HepG2 (cell line): Measurements from ENCODE around the gene CYTH1. TPM values are rescaled to one million over a fixed set of nuclear protein-coding genes. Genes with fewer than 3 reads are reported as not detected.

Experiments
- ATAC-seq: fragments of 200-7000 bp; cut with Tn5 transposase; 3 replicates; pipeline ENCODE4 v1.9.1; 2020; ENCODE audit warnings: mild to moderate bottlenecking, moderate library complexity
- BruUV-seq: library from RNA; stranded (reverse); fragments of 400-500 nt; replicated peaks from 2 replicates; lab custom pipeline; 2021; lab: Mats Ljungman, UMichigan
- CTCF ChIA-PET: fragments of 300-600 bp; formaldehyde crosslinking; extraction: SDS; loops from one replicate; lab custom pipeline; 2021; ENCODE audit warnings: low total read pairs, inconsistent platforms, low intra/inter-chr PET ratio; lab: Yijun Ruan, JAX
- POLR2A ChIA-PET: fragments of 350-600 bp; sonication (Branson Sonifier 250); formaldehyde crosslinking; loops from one replicate; lab custom pipeline; 2020; ENCODE audit warnings: antibody characterized with exemption, inconsistent platforms; lab: Yijun Ruan, JAX
- DNase-seq: peaks from one replicate; pipeline ENCODE4 v3.0.0-alpha.2; 2015; ENCODE audit warnings: low spot score
- FAIRE-seq: peaks from 3 replicates; lab custom pipeline; 2011; peaks lifted over from hg19 to GRCh38; lab: Jason Lieb, UNC
- H2AFZ ChIP-seq: one replicate; pipeline ENCODE4 v1.6.1; 2011; ENCODE audit warnings: low read length, inconsistent platforms
- H3K27ac ChIP-seq: fragments of 300-600 bp; 3 replicates; pipeline ENCODE4 v1.8.0; 2011; ENCODE audit warnings: mixed run types, mild to moderate bottlenecking, mixed read lengths, low read length, inconsistent platforms; ENCODE audit not compliant: insufficient read depth; ENCODE audit errors: extremely low read length
- H3K27me3 ChIP-seq, 2 experiments: fragments of 200-600 bp in 1 of 2; 2 replicates in 1 of 2; 3 replicates in 1 of 2; pipeline versions ENCODE4 v1.6.0 to v1.8.0; 2011; ENCODE audit warnings: low read length in 2 of 2, mild to moderate bottlenecking in 2 of 2, moderate library complexity in 2 of 2, inconsistent platforms in 1 of 2; ENCODE audit not compliant: insufficient read depth in 2 of 2, control insufficient read depth in 1 of 2
- H3K36me3 ChIP-seq, 2 experiments: fragments of 200-600 bp in 1 of 2; replicated peaks in 1 of 2; 2 replicates in 1 of 2; 3 replicates in 1 of 2; pipeline versions ENCODE4 v1.5.1 to v1.8.0; 2011; ENCODE audit warnings: low read length in 2 of 2, inconsistent platforms in 1 of 2; ENCODE audit not compliant: insufficient read depth in 2 of 2, control insufficient read depth in 1 of 2
- H3K4me1 ChIP-seq: 2 replicates; pipeline ENCODE4 v1.5.1; 2012; ENCODE audit warnings: low read length, inconsistent platforms; ENCODE audit not compliant: insufficient read depth
- H3K4me2 ChIP-seq: 2 replicates; pipeline ENCODE4 v1.6.0; 2011; ENCODE audit warnings: low read depth, low read length, inconsistent platforms
- H3K4me3 ChIP-seq, 3 experiments: fragments of 200-600 bp in 1 of 3; sonication (generic), shearing (Covaris generic) in 1 of 3; replicated peaks in 1 of 3; 2 replicates each; pipeline ENCODE4 v1.5.1; 2011 to 2016; ENCODE audit warnings: low read length in 3 of 3, inconsistent platforms in 2 of 3, low read depth in 2 of 3, mild to moderate bottlenecking in 2 of 3, control low read depth in 1 of 3, mixed read lengths in 1 of 3; ENCODE audit not compliant: insufficient read depth in 1 of 3
- H3K79me2 ChIP-seq: one replicate; pipeline ENCODE4 v1.6.1; 2011; ENCODE audit warnings: low read length, inconsistent platforms; ENCODE audit not compliant: insufficient read depth
- H3K9ac ChIP-seq: 2 replicates; pipeline ENCODE4 v1.6.0; 2011; ENCODE audit warnings: mild to moderate bottlenecking, low read depth, low read length, inconsistent platforms; ENCODE audit not compliant: insufficient read depth
- H3K9me3 ChIP-seq: 2 replicates; pipeline ENCODE4 v1.5.1; 2012; ENCODE audit warnings: mild to moderate bottlenecking, low read length
- H4K20me1 ChIP-seq: 2 replicates; pipeline ENCODE4 v1.6.0; 2011; ENCODE audit warnings: inconsistent platforms, mild to moderate bottlenecking, low read length, moderate library complexity; ENCODE audit not compliant: insufficient read depth
- AGO2 ChIP-seq: fragments of 200-400 bp; formaldehyde crosslinking; optimal IDR thresholded peaks from 2 replicates; pipeline ENCODE3; 2017; ENCODE audit warnings: mild to moderate bottlenecking, low read depth, low read length, moderate library complexity
- ATM ChIP-seq: fragments of 450-650 bp; IDR thresholded peaks from 2 replicates; pipeline ENCODE4 v1.7.1; 2017; ENCODE audit warnings: mild to moderate bottlenecking, borderline replicate concordance
- WGBS: methylation state at CpG from one replicate; pipeline ENCODE4 v1.1.6; 2017; ENCODE audit warnings: low lambda C conversion rate; 5-methylcytosine and 5-hydroxymethylcytosine counted together
- in situ Hi-C: cut with HindIII; loops from 2 replicates; pipeline ENCODE4 v1.10.0; 2017; ENCODE audit warnings: low pct_unique_long_range_greater_than_20kb; ENCODE audit not compliant: extremely low pct_ligation_motif_present
- intact Hi-C: fragments of 100-400 bp; cut with micrococcal nuclease; formaldehyde crosslinking; loops from one replicate; pipeline ENCODE4 v1.10.0; 2022; ENCODE audit not compliant: unreplicated experiment
- polyA plus RNA-seq, 8 experiments: library from polyadenylated mRNA; depleted of rRNA in 3 of 8; stranded (reverse) in 7 of 8; unstranded in 1 of 8; fragments of >200 nt; fragmentation: Illumina TruSeq in 4 of 8; extraction: Trizol in 4 of 8; gene quantifications; 2 replicates each; pipeline versions ENCODE4 v1.2.1 to v1.2.3, GENCODE V29; 2011 to 2016; ENCODE audit warnings: low read depth in 4 of 8, missing spikeins in 1 of 8, mixed read lengths in 1 of 8; ENCODE audit not compliant: insufficient read depth in 1 of 8
- total RNA-seq, 5 experiments: library from RNA; depleted of rRNA; stranded (reverse); fragments of >200 nt; fragmentation: Illumina TruSeq; extraction: Trizol; gene quantifications; 2 replicates each; pipeline ENCODE4 v1.2.3, GENCODE V29; 2016; ENCODE audit warnings: low read depth in 1 of 5
- TF ChIP-seq, protein P1 (sequence below): sonication (generic); formaldehyde crosslinking; IDR thresholded peaks from 2 replicates; pipeline ENCODE4 v1.5.1; 2020; ENCODE audit warnings: mild to moderate bottlenecking, missing genetic modification reagents, moderate library complexity

Gene CYTH1
- total and polyA plus RNA-seq, 2 of the 13 experiments (the other 11 are each of a cell fraction or from before 2014, with no cell fraction given) = 20.1 to 48.9 TPM

DNA sequence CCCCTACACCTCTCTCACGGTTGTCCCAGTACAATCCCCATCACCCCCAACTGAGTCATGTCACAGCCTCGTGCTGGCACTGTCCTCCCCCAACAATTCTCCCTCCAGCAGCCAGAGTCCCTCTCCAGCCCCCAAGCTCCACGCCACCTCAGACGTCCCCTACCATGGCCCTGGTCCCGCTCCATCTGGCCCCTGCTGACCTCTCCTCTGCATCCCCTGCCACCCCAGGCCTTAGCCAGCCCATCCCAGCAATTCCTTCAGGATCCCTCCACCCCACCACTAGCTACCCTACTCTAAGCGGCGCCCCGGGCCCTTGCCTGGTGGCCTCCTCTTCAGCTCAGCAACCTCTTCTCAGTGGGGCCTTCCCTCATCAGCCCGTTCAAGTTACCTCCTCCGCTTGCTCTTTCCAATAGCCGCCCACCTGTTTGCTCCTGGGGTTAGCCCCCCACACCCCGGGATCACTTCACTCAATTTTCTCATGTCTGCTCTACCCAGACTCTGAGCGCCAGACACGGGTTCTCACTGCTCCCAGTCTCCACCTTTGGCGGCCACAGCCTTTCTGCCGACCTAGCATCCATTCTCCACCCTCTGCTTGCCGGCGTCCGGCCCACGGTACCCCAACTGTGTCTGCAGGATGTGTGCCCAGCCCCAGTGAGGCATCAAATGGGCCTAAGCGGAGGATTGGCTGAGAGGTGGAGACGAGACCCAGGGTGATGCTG, 112.7 kb downstream of the CYTH1 start:
- no peaks in the 10 kb centered on the region for H3K9me3 ChIP-seq
- intact Hi-C loops (no loop called here), in situ Hi-C loops (no loop called here)
- no peaks in the 10 kb centered on the region for H4K20me1 ChIP-seq
- no peak overlapping the region for H3K4me3 ChIP-seq
- no peaks in the 10 kb centered on the region for H3K27me3 ChIP-seq
- no peaks in the 10 kb centered on the region for H3K79me2 ChIP-seq
- WGBS = 93% methylated on average over 22 of the region's 22 CpGs
- no peak for ATAC-seq
- CTCF ChIA-PET = no interaction called here
- FAIRE-seq = no peak
- TF ChIP-seq ATM = no peak
- peak; percentile 55 for TF ChIP-seq AGO2
- TF ChIP-seq, protein P1, sequence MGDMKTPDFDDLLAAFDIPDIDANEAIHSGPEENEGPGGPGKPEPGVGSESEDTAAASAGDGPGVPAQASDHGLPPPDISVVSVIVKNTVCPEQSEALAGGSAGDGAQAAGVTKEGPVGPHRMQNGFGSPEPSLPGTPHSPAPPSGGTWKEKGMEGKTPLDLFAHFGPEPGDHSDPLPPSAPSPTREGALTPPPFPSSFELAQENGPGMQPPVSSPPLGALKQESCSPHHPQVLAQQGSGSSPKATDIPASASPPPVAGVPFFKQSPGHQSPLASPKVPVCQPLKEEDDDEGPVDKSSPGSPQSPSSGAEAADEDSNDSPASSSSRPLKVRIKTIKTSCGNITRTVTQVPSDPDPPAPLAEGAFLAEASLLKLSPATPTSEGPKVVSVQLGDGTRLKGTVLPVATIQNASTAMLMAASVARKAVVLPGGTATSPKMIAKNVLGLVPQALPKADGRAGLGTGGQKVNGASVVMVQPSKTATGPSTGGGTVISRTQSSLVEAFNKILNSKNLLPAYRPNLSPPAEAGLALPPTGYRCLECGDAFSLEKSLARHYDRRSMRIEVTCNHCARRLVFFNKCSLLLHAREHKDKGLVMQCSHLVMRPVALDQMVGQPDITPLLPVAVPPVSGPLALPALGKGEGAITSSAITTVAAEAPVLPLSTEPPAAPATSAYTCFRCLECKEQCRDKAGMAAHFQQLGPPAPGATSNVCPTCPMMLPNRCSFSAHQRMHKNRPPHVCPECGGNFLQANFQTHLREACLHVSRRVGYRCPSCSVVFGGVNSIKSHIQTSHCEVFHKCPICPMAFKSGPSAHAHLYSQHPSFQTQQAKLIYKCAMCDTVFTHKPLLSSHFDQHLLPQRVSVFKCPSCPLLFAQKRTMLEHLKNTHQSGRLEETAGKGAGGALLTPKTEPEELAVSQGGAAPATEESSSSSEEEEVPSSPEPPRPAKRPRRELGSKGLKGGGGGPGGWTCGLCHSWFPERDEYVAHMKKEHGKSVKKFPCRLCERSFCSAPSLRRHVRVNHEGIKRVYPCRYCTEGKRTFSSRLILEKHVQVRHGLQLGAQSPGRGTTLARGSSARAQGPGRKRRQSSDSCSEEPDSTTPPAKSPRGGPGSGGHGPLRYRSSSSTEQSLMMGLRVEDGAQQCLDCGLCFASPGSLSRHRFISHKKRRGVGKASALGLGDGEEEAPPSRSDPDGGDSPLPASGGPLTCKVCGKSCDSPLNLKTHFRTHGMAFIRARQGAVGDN = peak; percentile 10; the same call in 1 of the 2 replicates
- H3K4me2 ChIP-seq = no peak overlapping the region
- peaks cover 42% of the 10 kb centered on the region for H3K4me1 ChIP-seq
- peaks cover 4 to 10% of the 10 kb centered on the region in 2 experiments; a peak in 4 of 5 replicates for H3K36me3 ChIP-seq
- BruUV-seq = no TSS peak
- no peak for DNase-seq
- H2AFZ ChIP-seq = no peak overlapping the region
- H3K27ac ChIP-seq = no peak overlapping the region
- H3K9ac ChIP-seq = no peak overlapping the region
- POLR2A ChIA-PET = no interaction called here
